GM12864 (cell line): ENCODE data around the gene ANKS1B.
"Not testable (repeated sequence)": the region's sequence is repeated elsewhere in the genome, so short reads cannot be mapped to it uniquely, and the experiment has no call there.

Experiments
- DNase-seq: peaks from one replicate; pipeline ENCODE4 v3.0.0-alpha.2; 2011; ENCODE audit warnings: low read depth
- H3K4me3 ChIP-seq: 2 replicates; pipeline ENCODE4 v1.5.1; 2011; ENCODE audit warnings: mild to moderate bottlenecking, low read depth, low read length, control low read depth
- CTCF ChIP-seq: IDR thresholded peaks from 2 replicates; pipeline ENCODE4 v1.5.1; 2011; ENCODE audit warnings: low read depth, mild to moderate bottlenecking, moderate library complexity, low read length, control low read depth, inconsistent platforms; ENCODE audit errors: missing control alignments

Gene ANKS1B

GRCh38 chr12:98847242-98847641 is 1137.5 kb downstream of the ANKS1B start:
- no peak for TF ChIP-seq CTCF
- no peak overlapping the region for H3K4me3 ChIP-seq
- no peak for DNase-seq

GRCh38 chr12:98845957-98846356 is 1138.8 kb downstream of the ANKS1B start:
- TF ChIP-seq CTCF: no peak
- H3K4me3 ChIP-seq: no peak overlapping the region
- no peak for DNase-seq

- no peak for DNase-seq
- no peak overlapping the region for H3K4me3 ChIP-seq
- no peak for TF ChIP-seq CTCF
Observed at GRCh38 chr12:98840325-98840724, 1144.4 kb downstream of the ANKS1B start.

GRCh38 chr12:98838231-98838647 is 1146.5 kb downstream of the ANKS1B start:
- no peak overlapping the region for H3K4me3 ChIP-seq
- no peak for DNase-seq
- TF ChIP-seq CTCF: peak; percentile 24

- not testable (repeated sequence) for H3K4me3 ChIP-seq, DNase-seq
Observed at GRCh38 chr12:98837134-98837752, 1147.5 kb downstream of the ANKS1B start.

- H3K4me3 ChIP-seq: no peak overlapping the region
- DNase-seq: no peak
- TF ChIP-seq CTCF: no peak
Observed at GRCh38 chr12:98830657-98831056, 1154.1 kb downstream of the ANKS1B start.

GRCh38 chr12:98828802-98829600 is 1155.7 kb downstream of the ANKS1B start:
- no peak for DNase-seq
- no peak overlapping the region for H3K4me3 ChIP-seq
- TF ChIP-seq CTCF: no peak
